Suppressor macrophage (primary cell): Measurements from ENCODE around the gene MSLN.
A peak's percentile ranks its signal among the peaks of the same experiment; 100 is the strongest.

Experiments
- DNase-seq, 4 experiments: peaks; one replicate each; pipeline ENCODE4 v3.0.0-alpha.2; 2020 to 2022

Gene MSLN

GRCh38 chr16:813204-813915 lies 52.8 kb downstream of the MSLN start:
- peak; percentile 54 to 82 (median 69) for DNase-seq

GRCh38 chr16:813916-814412 lies 53.4 kb downstream of the MSLN start:
- DNase-seq: no peak

GRCh38 chr16:814974-815373 lies 54.4 kb downstream of the MSLN start:
- no peak for DNase-seq

GRCh38 chr16:815861-816260 lies 55.3 kb downstream of the MSLN start:
- no peak for DNase-seq

- no peak for DNase-seq
Observed at GRCh38 chr16:817001-817906, 56.7 kb downstream of the MSLN start.

GRCh38 chr16:818132-818531 lies 57.6 kb downstream of the MSLN start:
- no peak for DNase-seq
